HG03045 (cell line): ENCODE results near the gene PRKG1.
"Not testable (repeated sequence)": the region's sequence is repeated elsewhere in the genome, so short reads cannot be mapped to it uniquely, and the experiment has no call there.

ENCODE experiments used
- ATAC-seq: cut with Tn5 transposase; IDR thresholded peaks from one replicate; pipeline ENCODE4 v1.9.1; 2021; ENCODE audit warnings: mild to moderate bottlenecking, moderate library complexity; ENCODE audit not compliant: unreplicated experiment

PRKG1 gene

DNA sequence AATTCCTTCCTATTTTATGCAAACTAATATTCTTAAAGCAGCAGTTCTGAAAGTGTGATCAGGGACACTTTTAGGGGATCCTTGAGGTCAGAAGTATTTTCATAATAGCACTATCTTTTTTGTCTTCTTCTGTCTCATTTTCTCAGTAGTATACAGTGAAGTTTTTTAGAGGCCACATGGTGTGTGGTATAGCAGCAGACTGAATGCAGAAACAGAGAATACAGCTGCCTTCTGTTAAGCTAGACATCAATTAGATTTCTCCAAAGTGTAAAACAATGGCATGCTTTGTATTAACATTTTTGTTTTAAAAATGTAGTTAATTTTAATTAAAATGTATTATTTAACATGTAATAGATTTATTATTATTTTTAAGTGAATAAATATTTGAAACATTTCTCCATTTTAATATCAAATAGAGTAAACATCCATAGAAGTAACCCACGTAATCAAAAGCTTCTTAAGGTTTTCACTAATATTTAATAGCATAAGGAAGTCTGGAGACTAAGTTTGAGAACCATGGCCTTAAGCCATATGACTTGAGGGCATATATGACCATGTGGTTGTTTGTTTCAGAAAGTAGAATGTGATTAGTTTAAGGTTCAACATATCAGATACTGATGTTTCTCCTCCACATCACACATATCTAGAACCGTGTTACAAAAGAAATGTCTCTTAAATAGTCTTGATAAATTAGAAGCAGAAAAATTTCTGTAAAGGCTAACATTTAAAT is 94.0 kb downstream of the PRKG1 start:
- no peak for ATAC-seq

DNA sequence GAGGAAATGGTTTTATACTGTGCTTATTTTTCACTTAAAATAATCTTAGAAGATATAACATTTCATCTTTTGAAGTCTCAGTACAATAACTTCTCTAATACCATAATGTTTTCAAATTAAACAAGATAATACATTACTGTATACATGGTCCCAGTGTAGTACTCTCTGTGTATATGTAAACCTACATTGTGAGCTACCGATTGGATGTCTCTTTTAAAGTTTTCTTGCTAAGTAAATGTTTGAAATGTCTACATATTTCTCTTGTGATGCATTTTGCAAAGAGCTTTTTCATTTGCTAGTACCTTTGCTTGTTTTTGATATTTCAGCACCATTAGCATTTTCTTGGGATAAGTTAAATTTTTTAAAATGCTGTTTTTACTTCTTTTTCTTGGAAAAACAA is 94.8 kb downstream of the PRKG1 start:
- no peak for ATAC-seq

DNA sequence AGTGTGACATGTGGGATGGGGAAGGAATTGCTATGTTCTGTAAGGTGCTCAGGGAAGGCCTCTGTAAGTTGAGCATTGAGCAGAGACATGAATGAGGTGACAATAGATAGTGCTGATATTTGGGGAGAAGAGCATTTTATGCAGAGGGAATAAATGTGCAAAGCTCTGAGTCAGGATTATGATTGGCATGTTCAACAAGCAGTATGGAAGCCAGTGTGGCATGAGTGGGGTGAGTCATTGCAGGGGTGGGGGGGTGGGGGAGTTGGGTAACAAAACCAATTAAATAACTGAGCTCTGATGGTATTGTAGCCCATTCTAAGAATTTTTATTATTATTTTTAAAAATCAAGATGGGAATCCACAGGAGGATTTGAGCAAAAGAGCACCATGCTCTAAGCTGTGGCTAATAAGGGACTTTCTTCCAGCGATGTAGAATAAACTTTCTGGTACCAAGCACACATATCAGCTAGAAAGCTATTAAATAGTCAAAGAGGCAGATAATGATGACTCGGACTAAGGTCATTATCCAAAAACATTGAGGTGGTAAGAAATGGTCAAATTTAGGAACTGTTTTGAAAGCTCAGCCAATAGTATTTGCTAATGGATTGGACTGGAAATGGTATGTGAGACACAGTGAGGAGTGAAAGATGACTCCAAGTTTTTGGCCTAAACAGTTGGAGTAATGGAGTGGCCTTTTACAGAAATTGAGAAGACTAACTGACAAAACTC is 96.4 kb downstream of the PRKG1 start:
- no peak for ATAC-seq

DNA sequence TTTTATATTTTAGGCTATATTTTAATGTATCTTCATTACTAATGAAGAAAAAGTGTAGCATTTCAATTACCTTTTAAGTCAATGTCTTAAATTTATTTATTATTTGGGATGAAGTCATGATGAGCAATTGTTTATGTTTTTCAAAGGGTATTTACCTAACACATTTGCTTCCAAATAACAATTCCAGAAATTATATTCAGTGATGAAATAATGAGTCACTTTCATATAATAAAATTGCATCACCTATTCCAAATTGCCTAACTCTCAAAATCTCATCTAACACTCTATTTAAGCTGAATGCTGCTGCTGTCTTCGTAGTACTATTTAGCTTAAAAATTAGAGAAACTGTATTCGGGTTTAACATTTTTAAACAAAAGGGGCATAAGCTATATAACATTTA is 97.7 kb downstream of the PRKG1 start:
- ATAC-seq = no peak

DNA sequence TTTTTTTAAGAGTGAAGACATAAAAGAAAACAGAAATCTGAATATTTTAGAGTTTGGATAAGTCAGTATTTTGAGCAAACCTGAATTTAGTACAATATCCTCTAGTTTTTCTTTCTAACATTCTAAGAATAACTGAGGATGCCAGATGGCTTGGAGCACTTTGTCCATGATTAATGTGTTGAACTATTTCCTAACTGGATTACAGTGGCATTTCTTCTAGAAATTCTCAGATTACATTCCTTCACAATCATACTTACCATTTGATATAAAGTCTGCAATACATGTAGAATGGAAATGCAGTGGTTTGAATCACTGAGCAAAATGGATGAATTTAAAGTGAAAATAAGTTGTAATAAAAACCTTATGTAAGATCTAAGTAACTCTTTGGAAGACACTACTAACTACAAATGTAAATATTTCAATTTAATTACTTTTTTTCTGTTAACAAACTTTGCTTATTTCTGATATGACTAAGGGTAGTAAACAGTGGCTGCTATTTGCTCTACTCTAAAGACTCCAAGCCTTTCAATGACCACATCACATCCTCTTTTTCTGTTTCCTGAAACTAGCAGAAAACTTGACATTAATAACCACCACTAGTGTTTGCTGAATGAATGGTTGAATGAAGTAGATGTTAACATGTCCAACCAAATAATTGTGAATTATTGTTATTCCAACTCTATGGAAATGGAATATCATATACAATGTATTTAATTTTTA is 102.8 kb downstream of the PRKG1 start:
- no peak for ATAC-seq

DNA sequence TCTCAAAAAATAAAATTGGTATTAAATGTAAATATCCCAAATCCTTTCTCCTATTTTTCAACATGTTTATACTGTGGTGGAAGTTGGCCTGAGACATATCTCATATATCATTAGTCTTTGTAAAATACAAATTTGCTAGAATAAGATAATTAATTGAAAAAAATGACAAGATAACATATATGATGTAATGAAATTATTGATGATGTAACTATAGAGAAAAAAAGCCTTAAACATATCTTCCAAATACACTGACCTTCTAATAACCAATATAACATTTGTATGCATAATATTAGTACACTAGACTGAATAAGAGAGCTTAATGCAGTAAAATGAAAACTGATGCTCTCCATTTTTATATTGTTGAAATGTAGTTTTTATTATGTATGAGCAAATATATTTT is 104.3 kb downstream of the PRKG1 start:
- no peak for ATAC-seq

DNA sequence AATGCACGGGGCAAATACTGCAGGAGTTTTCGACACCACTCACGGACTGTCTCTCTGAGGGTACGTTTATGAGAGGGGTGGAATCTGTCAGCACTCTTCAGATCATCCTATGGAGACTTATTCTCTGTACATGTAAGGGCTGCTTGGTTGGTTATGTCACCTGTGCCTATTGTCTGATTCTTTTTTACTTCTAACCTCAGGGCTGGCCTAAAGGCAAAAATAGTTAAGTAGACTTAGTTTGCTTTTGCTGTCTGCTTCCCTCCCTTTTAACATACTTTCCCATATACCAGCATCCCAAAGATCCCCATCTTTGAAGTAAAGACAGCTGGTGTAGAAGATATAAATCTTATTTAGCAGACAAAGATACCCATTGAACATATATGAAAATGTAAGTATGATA is 105.9 kb downstream of the PRKG1 start:
- ATAC-seq = no peak

DNA sequence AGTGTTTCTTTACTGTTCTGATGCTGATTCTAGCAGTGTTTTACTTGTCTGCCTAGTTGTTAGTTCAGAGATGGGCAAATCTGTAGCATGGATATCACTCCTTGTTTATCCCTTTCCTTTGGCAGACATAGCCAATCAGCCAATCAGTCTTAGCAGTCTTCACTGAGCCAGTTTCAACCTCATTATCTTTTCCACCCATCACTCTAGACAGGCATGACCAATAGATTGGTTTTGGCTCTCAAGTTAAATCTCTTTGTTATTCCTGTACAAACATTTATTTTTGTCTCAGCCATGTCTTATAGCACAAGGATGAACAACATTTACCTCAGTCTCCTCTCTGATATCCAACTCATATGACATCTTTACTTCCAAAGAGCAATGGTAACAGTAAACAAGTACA is 109.5 kb downstream of the PRKG1 start:
- ATAC-seq = no peak

DNA sequence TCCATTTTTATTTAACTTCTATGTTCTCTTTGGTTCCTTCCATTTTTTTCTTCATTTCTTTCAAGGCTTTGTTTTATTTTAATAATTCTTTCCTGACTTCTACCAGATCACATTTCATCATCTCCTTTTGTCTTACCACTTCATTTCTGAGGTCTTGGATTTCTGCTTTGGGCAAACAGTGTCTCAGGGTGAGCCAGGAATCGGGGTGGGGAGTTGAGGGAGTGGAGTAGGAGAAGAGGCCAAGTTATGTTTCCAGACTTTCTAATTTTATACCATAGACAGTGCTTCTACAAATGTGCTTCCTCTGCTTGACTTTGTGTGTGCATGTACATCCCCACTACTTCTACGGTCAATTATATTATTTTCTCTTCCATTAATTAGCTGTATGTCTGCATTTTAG is 112.1 kb downstream of the PRKG1 start:
- no peak for ATAC-seq

DNA sequence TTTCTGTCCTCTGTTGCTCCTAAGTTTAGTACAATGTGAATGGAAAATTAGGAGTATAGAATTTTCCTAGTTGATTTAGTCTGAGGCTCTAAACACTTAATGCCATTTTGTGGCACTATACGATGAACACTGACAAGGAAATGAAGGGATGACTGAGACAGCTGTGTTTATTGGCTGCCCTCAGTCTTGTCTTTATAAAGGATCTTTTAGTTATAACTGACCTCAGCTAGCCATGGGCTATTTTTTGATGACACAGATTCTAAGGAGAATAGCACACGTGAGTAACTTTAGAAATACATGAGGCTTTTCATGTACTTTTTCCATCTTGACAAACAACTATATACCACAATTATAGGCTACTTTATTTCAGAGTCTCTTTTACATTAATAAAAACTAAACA is 113.7 kb downstream of the PRKG1 start:
- no peak for ATAC-seq

DNA sequence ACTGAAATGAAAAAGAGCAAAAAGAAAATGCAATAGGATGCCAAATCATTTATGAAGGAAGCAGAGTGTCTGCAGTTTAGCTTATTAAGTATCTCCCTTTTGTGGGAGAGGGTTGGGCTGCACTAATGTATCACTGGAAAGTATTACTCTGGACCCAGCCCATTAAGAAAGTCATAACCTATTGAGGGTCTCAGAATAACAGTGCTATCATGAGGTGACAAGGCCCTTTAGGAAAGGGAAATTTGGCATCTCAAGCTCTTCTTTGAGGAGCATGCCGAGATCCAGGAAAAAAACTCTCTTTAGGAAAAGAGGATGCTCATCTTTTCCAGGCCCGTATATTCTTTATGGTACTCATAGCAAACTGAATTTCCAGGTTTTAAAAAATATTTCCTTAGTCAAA is 114.6 kb downstream of the PRKG1 start:
- ATAC-seq = no peak

DNA sequence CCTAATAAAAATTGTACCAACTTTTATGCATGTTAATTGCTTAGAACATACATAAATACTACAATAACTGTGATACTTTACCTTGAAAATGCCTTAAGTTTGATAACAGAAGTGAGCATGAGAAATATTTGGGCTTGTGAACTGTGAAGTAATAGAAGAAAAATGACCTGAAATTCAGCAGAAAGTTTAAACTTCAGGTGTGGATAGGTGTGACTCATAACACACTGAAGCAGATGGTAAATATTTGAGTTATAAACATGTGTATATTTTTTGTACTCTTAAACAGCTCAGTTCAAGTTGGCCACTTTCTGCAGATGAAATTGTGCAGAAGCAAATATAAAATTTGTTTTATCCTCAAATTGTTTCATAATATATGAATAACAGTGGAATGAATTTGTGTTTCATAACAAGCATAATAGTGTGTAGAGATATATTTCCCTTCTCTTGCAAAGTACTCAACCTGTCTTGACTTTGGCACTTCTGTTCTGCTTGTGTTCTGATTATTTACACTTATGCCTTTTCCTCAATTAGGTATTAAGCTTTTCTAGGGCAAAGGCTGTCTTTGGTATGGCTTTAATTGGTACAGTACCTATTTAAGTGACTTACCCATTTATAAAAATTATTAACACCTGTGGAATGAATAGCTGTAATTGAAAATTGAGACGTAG is 122.4 kb downstream of the PRKG1 start:
- ATAC-seq = no peak

DNA sequence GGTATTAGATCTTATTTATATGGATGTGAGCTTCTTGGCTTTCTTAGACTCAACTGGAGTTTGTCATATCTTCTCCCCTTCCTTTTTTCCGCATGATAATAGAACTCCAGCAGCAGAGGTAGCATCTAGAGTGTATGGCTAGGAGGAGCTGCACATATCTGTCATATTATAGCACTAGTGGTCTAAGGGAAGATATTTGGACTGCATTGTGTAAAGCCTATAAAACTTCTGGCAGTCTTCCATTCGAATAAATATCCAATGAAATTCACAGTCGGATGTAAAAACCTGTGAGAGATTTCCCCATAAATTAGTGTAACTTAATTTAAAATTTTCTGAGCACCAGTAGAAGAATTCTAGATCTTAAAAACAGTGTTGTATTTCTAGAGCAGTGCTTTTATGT is 123.9 kb downstream of the PRKG1 start:
- no peak for ATAC-seq

DNA sequence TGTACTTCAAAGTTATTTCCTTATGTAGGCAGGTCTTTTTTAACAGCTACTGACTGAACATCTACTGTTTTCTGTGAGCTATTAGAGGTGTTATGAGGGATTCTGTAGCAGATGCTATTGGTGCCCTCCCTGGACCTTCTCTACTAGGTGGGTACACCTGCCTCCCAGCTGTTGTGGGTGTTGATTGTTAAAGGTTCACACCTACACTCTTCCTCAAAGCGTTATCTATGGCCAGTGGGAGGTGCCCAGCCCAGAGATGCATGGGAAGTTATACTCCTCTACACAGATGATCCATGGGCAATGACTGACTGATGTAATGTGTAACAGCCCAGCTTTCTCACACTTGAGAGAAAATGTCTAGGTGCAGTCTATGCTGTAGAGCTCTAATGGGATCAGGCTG is 127.7 kb downstream of the PRKG1 start:
- no peak for ATAC-seq

DNA sequence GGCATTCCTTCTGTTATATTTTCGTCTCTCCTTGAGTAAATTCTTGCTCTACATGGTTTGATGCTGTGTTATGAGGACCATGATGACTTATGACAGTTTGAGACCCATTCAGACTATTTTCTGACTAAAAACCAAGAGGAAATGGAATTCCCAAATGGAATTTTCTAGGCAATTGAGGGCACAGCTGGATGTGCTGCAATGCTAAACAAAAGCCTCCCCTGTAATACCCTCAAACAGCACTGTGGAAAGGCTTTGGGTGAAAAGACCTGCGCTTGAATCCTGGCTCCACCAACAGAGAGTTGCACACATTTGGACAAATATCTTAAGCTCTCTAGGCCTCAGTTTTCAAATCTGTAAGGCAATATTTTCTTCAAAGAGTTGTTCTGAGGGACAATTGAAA is 129.1 kb downstream of the PRKG1 start:
- ATAC-seq = no peak

DNA sequence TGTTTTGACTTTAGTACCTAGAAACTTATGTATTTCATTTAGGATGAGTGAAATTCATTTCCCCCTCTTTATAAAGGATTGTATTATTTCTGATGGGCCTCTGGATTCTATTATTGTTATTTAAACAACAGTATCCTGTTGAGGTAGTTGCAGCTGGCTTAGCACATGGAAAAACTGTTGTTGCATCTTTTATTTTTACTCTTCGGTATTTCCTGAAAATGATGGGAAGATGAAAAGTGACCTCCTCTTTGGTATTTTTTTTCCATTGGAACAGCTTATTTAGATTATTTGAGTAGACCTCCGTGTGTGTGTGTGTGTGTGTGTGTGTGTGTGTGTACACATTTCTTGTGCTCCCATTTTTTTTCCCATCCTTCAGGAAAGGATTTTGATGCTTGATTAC is 129.8 kb downstream of the PRKG1 start:
- no peak for ATAC-seq

DNA sequence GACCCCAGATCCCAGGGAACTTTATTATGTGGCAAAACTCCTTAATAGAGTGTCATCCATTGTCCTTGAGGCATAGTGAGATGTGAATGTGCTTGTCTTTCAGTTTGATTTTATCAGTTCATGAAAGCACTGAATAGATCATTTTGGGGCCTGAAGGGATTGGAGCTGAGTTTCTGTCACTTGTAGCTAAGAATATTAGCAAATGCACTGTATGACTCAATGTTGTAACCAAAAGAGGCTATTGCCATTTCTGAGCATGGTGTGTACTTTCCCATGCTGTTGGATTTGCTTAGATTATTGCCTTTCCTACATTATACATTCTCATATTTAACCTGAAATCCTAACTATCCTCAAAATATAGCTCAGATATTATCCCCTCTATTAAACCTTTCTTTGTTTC is 130.4 kb downstream of the PRKG1 start:
- ATAC-seq = no peak

DNA sequence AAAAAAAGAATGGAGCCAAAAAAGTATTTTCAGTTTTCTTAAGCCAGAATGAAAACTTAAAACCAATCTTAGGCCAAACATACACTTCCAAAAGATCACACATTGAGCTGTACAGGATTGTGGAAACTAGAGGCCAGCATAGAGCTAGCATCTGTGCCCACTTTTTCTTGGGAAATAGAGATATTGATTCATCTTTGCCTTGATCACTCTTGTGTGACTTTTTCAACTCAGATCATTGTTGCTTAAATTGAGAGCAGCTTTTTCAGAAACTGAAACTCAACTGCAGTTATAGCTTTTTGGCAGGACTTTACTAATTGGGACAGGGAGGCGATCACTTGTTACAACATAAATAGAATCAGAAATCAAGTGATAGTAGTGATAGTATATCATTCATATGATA is 132.2 kb downstream of the PRKG1 start:
- no peak for ATAC-seq

DNA sequence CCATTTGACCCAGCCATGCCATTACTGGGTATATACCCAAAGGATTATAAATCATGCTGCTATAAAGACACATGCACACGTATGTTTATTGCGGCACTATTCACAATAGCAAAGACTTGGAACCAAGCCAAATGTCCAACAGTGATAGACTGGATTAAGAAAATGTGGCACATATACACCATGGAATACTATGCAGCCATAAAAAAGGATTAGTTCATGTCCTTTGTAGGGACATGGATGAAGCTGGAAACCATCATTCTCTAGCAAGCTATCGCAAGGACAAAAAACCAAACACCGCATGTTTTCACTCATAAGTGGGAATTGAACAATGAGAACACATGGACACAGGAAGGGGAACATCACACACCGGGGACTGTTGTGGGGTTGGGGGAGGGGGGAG is 138.7 kb downstream of the PRKG1 start:
- not testable (repeated sequence) for ATAC-seq

DNA sequence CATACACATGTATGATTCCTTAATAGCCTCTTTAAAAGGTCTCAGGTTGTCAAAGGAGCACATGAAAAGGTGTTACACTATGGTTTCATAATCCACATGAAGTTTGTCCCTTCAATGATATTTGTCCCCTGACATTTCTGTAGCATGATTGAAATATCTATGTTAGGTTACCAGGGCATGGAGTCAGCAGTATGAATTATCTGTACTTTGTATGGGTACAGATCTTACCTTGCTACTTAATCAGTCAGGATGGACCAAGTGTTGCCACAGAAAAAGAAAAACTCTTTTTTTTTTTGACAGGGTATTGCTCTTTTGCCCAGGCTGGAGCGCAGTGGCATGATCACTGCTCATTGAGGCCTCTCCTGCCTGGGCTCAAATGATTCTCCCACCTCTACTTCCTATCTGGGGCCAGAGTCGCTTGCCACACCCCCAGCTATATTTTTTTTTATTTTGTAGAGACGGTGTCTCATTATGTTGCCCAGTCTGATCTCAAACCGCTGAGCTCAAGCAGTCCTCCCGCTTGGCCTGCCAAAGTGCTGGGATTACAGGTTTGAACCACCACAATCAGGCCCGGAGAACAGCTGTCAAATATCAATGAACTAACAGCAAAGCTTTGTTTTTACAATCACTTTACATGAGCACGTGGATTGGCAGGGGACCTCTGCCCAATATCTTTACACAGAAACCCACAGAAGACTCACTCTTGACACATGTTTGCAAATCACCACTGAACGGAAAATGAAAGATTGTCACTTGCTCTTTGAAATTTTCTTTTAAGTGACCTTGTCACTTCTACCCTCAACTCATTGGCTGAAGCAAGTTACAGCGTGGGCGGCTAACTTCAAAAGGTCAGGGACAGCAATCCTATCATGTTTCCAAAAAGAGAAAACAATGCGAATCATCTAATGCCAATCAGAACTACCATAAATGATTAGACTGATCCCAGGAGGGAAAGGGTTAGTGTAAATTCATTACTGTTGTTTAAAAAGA is 140.2 kb downstream of the PRKG1 start:
- no peak for ATAC-seq
